Prostate gland (tissue), 2 donors: ENCODE measurements around the gene SLC3A2. TPM values are rescaled to one million over a fixed set of nuclear protein-coding genes. Genes with fewer than 3 reads are reported as not detected.

Experiments used
- DNase-seq: peaks from one replicate; pipeline ENCODE4 v3.0.0-alpha.2; 2019; ENCODE audit warnings: low spot score
- H3K27ac ChIP-seq, 2 donors: fragments of 200-600 bp; sonication (generic); 2 replicates each; pipeline ENCODE4 v1.5.1; 2017 to 2019
- H3K27me3 ChIP-seq: fragments of 200-600 bp; sonication (generic); replicated peaks from 2 replicates; pipeline ENCODE4 v1.5.1; 2019; ENCODE audit not compliant: insufficient read depth
- H3K36me3 ChIP-seq, 2 donors: fragments of 200-600 bp; sonication (generic); 1 replicate in 1 of 2; 2 replicates in 1 of 2; pipeline versions ENCODE4 v1.5.1 to v1.8.1; 2017 to 2019
- H3K4me1 ChIP-seq: fragments of 200-600 bp; sonication (generic); replicated peaks from 2 replicates; pipeline ENCODE4 v1.5.1; 2019
- H3K4me3 ChIP-seq, 2 donors: fragments of 200-600 bp; sonication (generic); 2 replicates each; pipeline ENCODE4 v1.5.1; 2017 to 2019
- H3K9me3 ChIP-seq: fragments of 200-600 bp; sonication (generic); 2 replicates; pipeline ENCODE4 v1.5.1; 2017
- POLR2A ChIP-seq: fragments of 450-650 bp; IDR thresholded peaks from one replicate; pipeline ENCODE4 v1.6.1; 2016; ENCODE audit warnings: antibody characterized with exemption, mild to moderate bottlenecking
- POLR2AphosphoS5 ChIP-seq: sonication (generic); formaldehyde crosslinking; IDR thresholded peaks from one replicate; pipeline ENCODE4 v1.6.1; 2017; ENCODE audit warnings: antibody characterized with exemption
- WGBS: methylation state at CpG from one replicate; pipeline ENCODE4 v1.1.5; 2018; 5-methylcytosine and 5-hydroxymethylcytosine counted together
- intact Hi-C: fragments of 100-400 bp; cut with DNase I; formaldehyde crosslinking; loops from one replicate; pipeline ENCODE4 v1.14.2; 2022
- total RNA-seq, 2 donors: library from RNA; depleted of rRNA; stranded (reverse); fragments of >200 nt; gene quantifications; one replicate each; pipeline ENCODE4 v1.1.0, GENCODE V29; 2016
- TF ChIP-seq, protein P1 (sequence below), 4 experiments: fragments of 200-600 bp in 2 of 4; fragments of 450-650 bp in 2 of 4; sonication (generic) in 2 of 4; IDR thresholded peaks; 1 replicate in 3 of 4; 2 replicates in 1 of 4; pipeline ENCODE4 v1.5.1; 2016 to 2019; ENCODE audit warnings: antibody characterized with exemption in 4 of 4, mild to moderate bottlenecking in 2 of 4, moderate library complexity in 2 of 4

The SLC3A2 gene
- total RNA-seq, 2 donors from 2014 or later, result 158 to 235 TPM

DNA sequence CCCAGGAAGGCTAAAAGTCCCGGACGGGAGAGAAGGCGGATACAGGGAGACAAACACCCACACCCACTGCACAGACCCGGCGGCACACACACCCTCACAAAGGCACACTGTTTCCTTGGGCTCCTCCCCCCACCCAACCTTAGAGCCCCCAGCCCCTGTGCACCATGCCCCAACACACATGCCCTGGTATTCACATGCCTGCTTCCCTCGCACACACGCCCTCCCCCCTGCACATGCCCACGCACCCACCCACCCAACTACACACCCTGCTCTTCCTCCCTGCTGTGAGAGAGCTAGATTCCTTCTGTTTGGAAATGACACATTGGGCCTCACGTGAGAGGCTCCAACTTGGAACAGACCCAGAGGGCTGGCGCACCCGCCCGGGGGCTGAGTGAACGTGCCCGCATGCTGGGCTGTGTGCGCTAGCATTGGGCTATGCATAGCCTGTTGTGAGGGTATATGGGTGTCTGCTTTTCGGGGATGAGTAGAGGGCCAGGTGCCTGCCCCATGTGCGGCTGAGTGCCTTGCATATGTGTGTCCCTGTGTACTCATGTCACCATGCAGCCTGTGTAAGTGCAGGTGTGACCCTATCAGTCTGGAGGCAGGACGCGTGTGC lies 41.0 kb downstream of the SLC3A2 start:
- no peaks in the 10 kb centered on the region for H3K27me3 ChIP-seq
- 22% methylated on average over 19 of the region's 19 CpGs for WGBS
- H3K27ac ChIP-seq, result peak overlapping the region; percentile 74 to 91
- DNase-seq, result peak; percentile 61
- H3K36me3 ChIP-seq, result no peaks in the 10 kb centered on the region
- TF ChIP-seq, protein P1, sequence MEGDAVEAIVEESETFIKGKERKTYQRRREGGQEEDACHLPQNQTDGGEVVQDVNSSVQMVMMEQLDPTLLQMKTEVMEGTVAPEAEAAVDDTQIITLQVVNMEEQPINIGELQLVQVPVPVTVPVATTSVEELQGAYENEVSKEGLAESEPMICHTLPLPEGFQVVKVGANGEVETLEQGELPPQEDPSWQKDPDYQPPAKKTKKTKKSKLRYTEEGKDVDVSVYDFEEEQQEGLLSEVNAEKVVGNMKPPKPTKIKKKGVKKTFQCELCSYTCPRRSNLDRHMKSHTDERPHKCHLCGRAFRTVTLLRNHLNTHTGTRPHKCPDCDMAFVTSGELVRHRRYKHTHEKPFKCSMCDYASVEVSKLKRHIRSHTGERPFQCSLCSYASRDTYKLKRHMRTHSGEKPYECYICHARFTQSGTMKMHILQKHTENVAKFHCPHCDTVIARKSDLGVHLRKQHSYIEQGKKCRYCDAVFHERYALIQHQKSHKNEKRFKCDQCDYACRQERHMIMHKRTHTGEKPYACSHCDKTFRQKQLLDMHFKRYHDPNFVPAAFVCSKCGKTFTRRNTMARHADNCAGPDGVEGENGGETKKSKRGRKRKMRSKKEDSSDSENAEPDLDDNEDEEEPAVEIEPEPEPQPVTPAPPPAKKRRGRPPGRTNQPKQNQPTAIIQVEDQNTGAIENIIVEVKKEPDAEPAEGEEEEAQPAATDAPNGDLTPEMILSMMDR (IDR thresholded peaks at IDR 0.05), result no peak
- TF ChIP-seq POLR2A (no peak), POLR2AphosphoS5 (peak; percentile 9)
- peaks cover 16% of the 10 kb centered on the region for H3K4me1 ChIP-seq
- H3K9me3 ChIP-seq, result no peaks in the 10 kb centered on the region
- H3K4me3 ChIP-seq, result peak overlapping the region; percentile 35 to 52
- intact Hi-C loops, result no loop called here

DNA sequence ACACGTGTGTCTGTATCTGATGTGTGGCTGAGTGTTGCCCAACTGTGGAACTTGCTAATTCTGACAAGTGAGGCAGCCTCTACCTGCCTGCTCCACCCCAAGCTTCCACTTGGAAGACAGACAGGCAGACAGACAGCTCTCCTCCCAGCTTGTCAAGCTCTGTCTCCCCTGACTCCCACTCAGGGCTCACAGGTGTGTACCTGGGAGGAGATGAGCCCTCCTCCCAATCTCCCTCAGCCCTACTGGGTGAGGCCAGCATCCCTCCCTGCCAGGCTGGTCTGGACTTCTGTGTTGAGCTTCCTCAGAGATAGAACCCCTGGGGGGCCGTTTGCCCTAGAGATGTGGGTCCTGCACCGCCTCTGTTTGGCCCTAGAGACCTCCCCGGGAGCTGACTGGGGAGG lies 41.5 kb downstream of the SLC3A2 start:
- Histone ChIP-seq H3K4me1 (peaks cover 16% of the 10 kb centered on the region), H3K4me3 (peak overlapping the region in 1 of 2 donors; percentile 52), H3K9me3 (no peaks in the 10 kb centered on the region), H3K27ac (peak overlapping the region; percentile 74 to 91), H3K27me3 (no peaks in the 10 kb centered on the region), H3K36me3 (no peaks in the 10 kb centered on the region)
- intact Hi-C loops, result no loop called here
- WGBS, result 69% methylated on average over 4 of the region's 4 CpGs
- TF ChIP-seq POLR2AphosphoS5, result no peak
- TF ChIP-seq, protein P1 (IDR thresholded peaks at IDR 0.05), result no peak
- no peak for TF ChIP-seq POLR2A
- no peak for DNase-seq

DNA sequence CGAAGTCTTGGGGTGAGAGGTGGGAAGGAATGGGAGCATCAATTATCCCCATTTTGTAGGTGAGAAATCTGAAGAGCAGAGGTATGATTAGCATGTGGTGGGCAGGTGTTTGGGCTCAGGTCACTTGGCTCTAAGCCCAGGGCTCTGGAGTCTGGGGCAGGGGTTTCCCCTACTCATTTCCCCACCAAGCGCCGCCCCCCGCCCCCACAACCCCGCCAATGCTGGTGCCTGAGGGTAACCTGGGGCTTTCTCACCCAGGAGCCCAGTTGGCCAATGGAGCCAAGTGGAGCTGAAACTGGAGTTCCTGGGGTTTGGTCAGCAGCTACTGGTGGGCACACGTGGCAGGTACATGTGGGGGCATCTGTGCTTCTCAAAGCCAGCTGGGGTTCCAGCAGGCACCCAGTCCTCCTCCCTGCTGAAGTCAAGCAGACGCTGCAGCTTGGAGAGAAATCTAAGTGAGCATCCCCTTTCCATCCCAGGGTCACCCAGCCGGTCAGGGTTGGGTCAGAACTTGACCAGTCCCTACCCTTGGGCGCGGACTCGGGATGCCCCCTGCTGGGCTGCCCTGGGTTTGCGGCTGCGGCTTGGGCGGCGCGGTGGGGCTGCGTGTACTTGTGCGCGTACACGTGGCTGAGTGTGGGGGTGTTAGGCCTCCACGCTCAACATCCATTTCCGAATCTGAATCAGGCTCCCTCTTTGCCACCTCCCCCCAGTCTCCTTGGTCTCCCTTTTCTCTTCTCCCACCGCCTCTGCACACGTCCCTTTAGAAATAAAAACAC lies 42.1 kb downstream of the SLC3A2 start:
- DNase-seq, result no peak
- Histone ChIP-seq H3K9me3 (no peaks in the 10 kb centered on the region), H3K4me3 (no peak overlapping the region), H3K27me3 (no peaks in the 10 kb centered on the region), H3K36me3 (no peaks in the 10 kb centered on the region), H3K27ac (peak overlapping the region; percentile 26 to 74), H3K4me1 (peaks cover 16% of the 10 kb centered on the region)
- WGBS, result 43% methylated on average over 22 of the region's 24 CpGs
- TF ChIP-seq POLR2A, result no peak
- TF ChIP-seq, protein P1 (IDR thresholded peaks at IDR 0.05), result peak in 1 of 4 experiments; percentile 16
- intact Hi-C loops, result no loop called here

DNA sequence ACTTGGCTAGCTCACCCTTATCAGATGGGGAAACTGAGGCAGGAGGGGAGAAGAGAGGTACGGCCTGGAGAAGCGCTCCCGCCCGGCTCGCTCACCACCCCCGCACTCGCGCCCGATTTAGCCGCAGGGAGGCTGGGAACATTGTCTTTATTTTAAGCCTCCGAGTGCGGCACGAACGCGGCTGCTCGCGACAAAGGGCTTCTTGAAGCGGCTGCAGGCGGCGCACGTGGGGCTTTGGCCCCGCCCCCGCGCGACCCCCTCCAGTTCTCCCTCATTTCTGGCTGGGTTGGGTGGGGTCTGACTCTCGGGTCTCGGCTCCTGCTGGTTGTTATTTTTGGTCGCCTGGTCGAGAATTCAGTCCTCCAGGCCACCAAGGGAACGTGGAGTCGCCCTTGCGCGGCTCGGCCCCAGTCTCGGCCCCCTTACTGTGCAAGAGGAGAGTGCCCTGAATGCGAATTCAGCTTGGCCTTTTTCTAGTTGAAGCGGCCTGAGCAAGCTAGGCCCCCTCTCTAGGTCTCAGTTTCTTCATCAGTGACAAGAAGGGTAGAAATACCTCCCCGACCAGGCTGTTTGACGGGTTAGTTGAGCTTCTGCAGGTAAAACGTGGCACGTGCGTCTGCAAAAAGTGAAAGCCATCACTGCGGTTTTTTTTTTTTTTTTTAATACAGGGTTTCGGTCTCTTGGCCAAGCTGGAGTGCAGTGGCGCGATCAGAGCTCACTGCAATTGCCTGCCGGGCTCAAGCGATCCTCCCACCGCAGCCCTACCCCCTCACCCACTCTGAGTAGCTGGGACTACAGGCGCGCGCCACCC lies 43.1 kb downstream of the SLC3A2 start:
- TF ChIP-seq, protein P1 (IDR thresholded peaks at IDR 0.05), result no peak
- TF ChIP-seq POLR2AphosphoS5, result peak; percentile 67
- Histone ChIP-seq H3K4me1 (peaks cover 16% of the 10 kb centered on the region), H3K27me3 (no peaks in the 10 kb centered on the region), H3K27ac (peak overlapping the region; percentile 42 to 74), H3K9me3 (no peaks in the 10 kb centered on the region), H3K4me3 (peak overlapping the region in 1 of 2 donors; percentile 19), H3K36me3 (no peaks in the 10 kb centered on the region)
- intact Hi-C loops, result no loop called here
- peak; percentile 69 for DNase-seq
- 6% methylated on average over 46 of the region's 52 CpGs for WGBS
